Stimulated activated CD4-positive, alpha-beta T cell treated with anti-CD3 and anti-CD28 coated beads, Interleukin-4, amount 100 ng/mL, for 1 hour (primary cell): ENCODE measurements around the gene VPS26C.
"Not testable (repeated sequence)": the region's sequence is repeated elsewhere in the genome, so short reads cannot be mapped to it uniquely, and the experiment has no call there.

ENCODE experiments used
- DNase-seq: peaks from one replicate; pipeline ENCODE4 v3.0.0-alpha.2; 2020

Gene VPS26C

GRCh38 chr21:37267269-37268185 lies at the start of gene VPS26C:
VPS26C (minus strand) TSS chr21:37267334; CDS start chr21:37267294, 40 bp downstream.
- peak; percentile 97 for DNase-seq

GRCh38 chr21:37316072-37316471 lies 48.9 kb upstream of the VPS26C start:
- not testable (repeated sequence) for DNase-seq

- DNase-seq = no peak
These were observed 33.1 kb upstream of the VPS26C start for GRCh38 chr21:37300114-37300751.

GRCh38 chr21:37297364-37297763 lies 30.2 kb upstream of the VPS26C start:
- DNase-seq = no peak

GRCh38 chr21:37294679-37295078 lies 27.5 kb upstream of the VPS26C start:
- no peak for DNase-seq

GRCh38 chr21:37292941-37293340 lies 25.8 kb upstream of the VPS26C start:
- DNase-seq = no peak

- no peak for DNase-seq
These were observed 24.9 kb upstream of the VPS26C start for GRCh38 chr21:37292041-37292440.

GRCh38 chr21:37283191-37283710 lies 16.1 kb upstream of the VPS26C start:
- DNase-seq = not testable (repeated sequence)

- peak; percentile 5 for DNase-seq
These were observed 15.5 kb upstream of the VPS26C start for GRCh38 chr21:37282602-37283001.

GRCh38 chr21:37281993-37282392 lies 14.9 kb upstream of the VPS26C start:
- no peak for DNase-seq

GRCh38 chr21:37281579-37281978 lies 14.4 kb upstream of the VPS26C start:
- DNase-seq = no peak

GRCh38 chr21:37279271-37279670 lies 12.1 kb upstream of the VPS26C start:
- DNase-seq = not testable (repeated sequence)

- no peak for DNase-seq
These were observed 11.1 kb upstream of the VPS26C start for GRCh38 chr21:37278199-37278598.

- DNase-seq = no peak
These were observed 9.2 kb upstream of the VPS26C start for GRCh38 chr21:37276377-37276776.

GRCh38 chr21:37273911-37274690 lies 7.0 kb upstream of the VPS26C start:
- no peak for DNase-seq

- DNase-seq = no peak
These were observed 6.3 kb upstream of the VPS26C start for GRCh38 chr21:37273440-37273839.

- DNase-seq = no peak
These were observed 5.8 kb upstream of the VPS26C start for GRCh38 chr21:37272897-37273296.

- no peak for DNase-seq
These were observed 3.6 kb upstream of the VPS26C start for GRCh38 chr21:37270576-37271365.

GRCh38 chr21:37269481-37269880 lies 2.3 kb upstream of the VPS26C start:
- no peak for DNase-seq

- DNase-seq = no peak
These were observed 1.0 kb upstream of the VPS26C start for GRCh38 chr21:37268186-37268503.

- no peak for DNase-seq
These were observed 466 bp downstream of the VPS26C start for GRCh38 chr21:37266515-37267221.

- no peak for DNase-seq
These were observed 2.3 kb downstream of the VPS26C start for GRCh38 chr21:37264808-37265207.
